Testis (tissue), 3 donors: ENCODE results near the gene THBD. TPM values are rescaled to one million over a fixed set of nuclear protein-coding genes. Genes with fewer than 3 reads are reported as not detected.

Source experiments
- DNase-seq: peaks from one replicate; pipeline ENCODE4 v3.0.0-alpha.2; 2019
- H3K27ac ChIP-seq, 2 donors: fragments of 200-600 bp; sonication (generic); one replicate each; pipeline ENCODE4 v1.5.1; 2019
- H3K27me3 ChIP-seq: fragments of 200-600 bp; sonication (generic); one replicate; pipeline ENCODE4 v1.5.1; 2019
- H3K36me3 ChIP-seq: fragments of 200-600 bp; sonication (generic); one replicate; pipeline ENCODE4 v1.5.1; 2017; ENCODE audit warnings: low read depth; ENCODE audit errors: missing control alignments
- H3K4me1 ChIP-seq: fragments of 200-600 bp; sonication (generic); one replicate; pipeline ENCODE4 v1.5.1; 2019
- H3K4me3 ChIP-seq, 2 donors: fragments of 200-600 bp; sonication (generic); one replicate each; pipeline ENCODE4 v1.5.1; 2017 to 2019
- H3K9me3 ChIP-seq: fragments of 200-600 bp; sonication (generic); one replicate; pipeline ENCODE4 v1.5.1; 2017
- CTCF ChIP-seq, 3 experiments: fragments of 450-650 bp in 2 of 3; fragments of 200-600 bp in 1 of 3; sonication (generic) in 1 of 3; IDR thresholded peaks; one replicate each; pipeline ENCODE4 v1.5.1; 2016 to 2019; ENCODE audit warnings: antibody characterized with exemption in 3 of 3, mild to moderate bottlenecking in 2 of 3, moderate library complexity in 1 of 3
- POLR2A ChIP-seq: fragments of 450-650 bp; IDR thresholded peaks from one replicate; pipeline ENCODE4 v1.6.1; 2017; ENCODE audit warnings: antibody characterized with exemption, mild to moderate bottlenecking, moderate library complexity
- WGBS, 2 donors: methylation state at CpG; one replicate each; pipeline ENCODE4 v1.1.5; 2018; 5-methylcytosine and 5-hydroxymethylcytosine counted together
- intact Hi-C: fragments of 100-400 bp; cut with DNase I; formaldehyde crosslinking; loops from one replicate; pipeline ENCODE4 v1.15.1; 2023; ENCODE audit warnings: low total_unique reads
- polyA plus RNA-seq: library from polyadenylated mRNA; stranded (reverse); fragments of 350-450 nt; fragmentation: Illumina TruSeq; extraction: RNeasy Lipid Tissue Mini Kit (QIAGEN cat#74804); gene quantifications from one replicate; pipeline ENCODE4 v1.2.3, GENCODE V29; 2014; ENCODE audit warnings: low read depth, low replicate concordance; ENCODE audit not compliant: insufficient read depth
- total RNA-seq, 2 donors: library from RNA; depleted of rRNA; stranded (reverse); fragments of >200 nt; gene quantifications; one replicate each; pipeline ENCODE4 v1.2.3, GENCODE V29; 2016

The THBD gene
- total and polyA plus RNA-seq, 3 donors from 2014 or later, result 11.0 to 65.0 (median 22.4) TPM

DNA sequence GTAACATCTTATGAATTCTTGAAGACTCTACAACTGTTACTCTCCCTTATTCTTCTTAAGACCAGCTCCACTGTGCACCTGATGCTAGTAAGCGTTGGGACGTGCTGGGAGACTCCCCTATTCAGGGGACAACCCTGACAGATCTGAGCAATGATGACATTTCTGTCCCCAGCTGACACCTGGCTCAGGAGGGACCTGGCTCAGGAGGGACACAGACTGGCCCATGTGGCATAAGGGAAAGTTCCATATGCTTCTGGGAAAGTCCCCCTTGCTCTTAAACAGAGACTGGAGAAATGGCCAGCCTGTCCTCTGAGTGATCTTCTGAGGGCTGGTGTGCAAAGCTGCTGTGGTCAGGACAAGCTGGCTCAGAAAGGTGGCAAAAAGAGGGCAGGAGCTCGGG, 46.6 kb upstream of the THBD start:
- Histone ChIP-seq H3K27ac (no peak overlapping the region), H3K4me1 (peaks cover 20% of the 10 kb centered on the region), H3K4me3 (no peak overlapping the region), H3K36me3 (no peaks in the 10 kb centered on the region), H3K27me3 (no peaks in the 10 kb centered on the region), H3K9me3 (no peaks in the 10 kb centered on the region)
- intact Hi-C loops, result no loop called here
- no peak for TF ChIP-seq POLR2A
- TF ChIP-seq CTCF (IDR thresholded peaks at IDR 0.05), result no peak
- 93 to 96% methylated on average over 3 of the region's 3 CpGs for WGBS, 2 donors
- no peak for DNase-seq

DNA sequence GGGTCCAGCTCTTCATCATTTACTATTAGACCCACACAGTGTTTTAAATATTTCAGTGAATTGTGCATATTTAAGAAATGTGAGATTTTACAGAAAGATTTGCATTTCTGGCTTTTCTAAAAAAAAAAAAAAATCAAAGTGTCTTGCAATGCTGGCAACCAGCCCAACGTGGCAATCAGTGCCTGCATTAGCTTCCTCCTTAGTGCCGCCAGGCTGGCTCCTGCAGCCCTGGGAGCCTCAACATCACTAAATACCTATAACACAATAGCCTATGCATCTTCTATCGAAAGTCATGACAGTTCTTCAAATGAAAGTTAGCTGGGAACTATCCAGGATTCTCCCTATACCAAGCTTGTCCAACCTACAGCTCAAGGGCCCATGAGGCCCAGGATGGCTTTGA, 46.0 kb upstream of the THBD start:
- H3K27me3 ChIP-seq, result no peaks in the 10 kb centered on the region
- TF ChIP-seq CTCF (IDR thresholded peaks at IDR 0.05) (no peak), POLR2A (no peak)
- H3K27ac ChIP-seq, result no peak overlapping the region
- H3K36me3 ChIP-seq, result no peaks in the 10 kb centered on the region
- intact Hi-C loops, result no loop called here
- no peak overlapping the region for H3K4me3 ChIP-seq
- peaks cover 20% of the 10 kb centered on the region for H3K4me1 ChIP-seq
- no peaks in the 10 kb centered on the region for H3K9me3 ChIP-seq
- 75 to 88% methylated on average over 3 of the region's 3 CpGs for WGBS, 2 donors
- no peak for DNase-seq

GRCh38 chr20:23094927-23095326, 45.5 kb upstream of the THBD start:
- H3K27ac ChIP-seq, result no peak overlapping the region
- H3K27me3 ChIP-seq, result no peaks in the 10 kb centered on the region
- H3K4me3 ChIP-seq, result no peak overlapping the region
- H3K36me3 ChIP-seq, result no peaks in the 10 kb centered on the region
- intact Hi-C loops, result no loop called here
- 92 to 95% methylated on average over 8 of the region's 8 CpGs for WGBS, 2 donors
- no peaks in the 10 kb centered on the region for H3K9me3 ChIP-seq
- TF ChIP-seq CTCF (IDR thresholded peaks at IDR 0.05) (no peak), POLR2A (no peak)
- no peak for DNase-seq
- peaks cover 20% of the 10 kb centered on the region for H3K4me1 ChIP-seq

DNA sequence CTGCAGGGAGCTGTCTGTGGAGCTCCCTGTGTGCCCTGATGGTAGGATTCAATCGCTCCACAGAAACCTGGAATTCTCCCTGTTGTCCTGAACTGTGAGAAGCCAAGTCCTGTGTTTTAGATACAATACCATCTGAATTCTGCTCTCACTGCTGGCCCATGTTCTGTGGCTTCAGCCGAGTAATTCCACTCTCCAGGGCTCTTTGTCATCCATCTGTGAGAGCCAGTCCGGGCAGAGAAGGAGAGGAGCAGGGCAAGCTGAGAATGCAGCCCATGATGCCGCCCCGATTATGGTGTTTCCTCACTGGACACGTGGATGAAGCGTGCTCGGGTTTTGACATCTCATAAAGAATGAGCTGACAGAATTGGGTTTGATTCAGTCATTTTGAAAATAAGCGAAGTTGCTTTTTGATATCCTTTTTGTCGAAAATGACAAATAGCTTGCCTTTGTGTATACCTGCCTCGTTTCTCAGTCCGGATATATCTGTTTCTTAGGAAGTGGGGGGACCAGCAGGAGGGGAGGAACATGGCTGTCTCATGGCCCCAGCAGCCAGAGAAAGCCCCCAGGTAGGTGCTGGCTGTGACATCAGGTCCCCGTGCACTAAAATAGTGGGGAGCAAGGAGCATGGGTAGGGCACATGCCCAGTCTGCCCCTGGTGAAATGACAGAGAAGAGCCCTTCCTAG, 44.9 kb upstream of the THBD start:
- peaks cover 19% of the 10 kb centered on the region for H3K4me1 ChIP-seq
- no peak overlapping the region for H3K4me3 ChIP-seq
- no peaks in the 10 kb centered on the region for H3K9me3 ChIP-seq
- no peak for DNase-seq
- H3K36me3 ChIP-seq, result no peaks in the 10 kb centered on the region
- 82 to 91% methylated on average over 13 of the region's 13 CpGs for WGBS, 2 donors
- no peak for TF ChIP-seq POLR2A
- no peak for TF ChIP-seq CTCF (IDR thresholded peaks at IDR 0.05)
- no peaks in the 10 kb centered on the region for H3K27me3 ChIP-seq
- intact Hi-C loops, result no loop called here
- H3K27ac ChIP-seq, result no peak overlapping the region

DNA sequence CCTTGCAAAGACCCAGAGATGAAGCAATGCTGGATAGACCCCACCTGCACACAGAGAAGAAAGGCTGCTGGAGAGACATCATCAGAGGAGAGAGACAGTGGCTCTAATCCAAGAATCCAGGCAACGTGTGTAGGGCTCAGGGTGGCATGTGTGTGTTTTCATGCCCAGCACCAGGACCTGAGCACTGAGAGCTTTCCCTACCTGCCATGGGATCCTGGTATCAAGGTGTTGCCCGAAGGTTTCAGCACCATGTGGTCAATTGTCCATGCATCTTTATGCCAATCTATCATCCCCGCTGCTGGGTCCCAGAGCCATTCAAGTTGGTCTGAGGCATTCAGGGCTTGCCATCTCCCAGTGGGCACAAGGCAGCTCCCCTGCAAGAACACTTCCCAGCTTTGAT, 44.1 kb upstream of the THBD start:
- H3K27ac ChIP-seq, result no peak overlapping the region
- H3K9me3 ChIP-seq, result no peaks in the 10 kb centered on the region
- peaks cover 22% of the 10 kb centered on the region for H3K4me1 ChIP-seq
- TF ChIP-seq CTCF (IDR thresholded peaks at IDR 0.05), result no peak
- no peak for TF ChIP-seq POLR2A
- no peaks in the 10 kb centered on the region for H3K27me3 ChIP-seq
- no peak for DNase-seq
- intact Hi-C loops, result no loop called here
- no peak overlapping the region for H3K4me3 ChIP-seq
- WGBS, 2 donors, result 67 to 91% methylated on average over 3 of the region's 3 CpGs
- H3K36me3 ChIP-seq, result no peaks in the 10 kb centered on the region
